HG02943 (cell line): Measurements from ENCODE around the gene KLHDC8B.

Source experiments
- ATAC-seq: cut with Tn5 transposase; IDR thresholded peaks from one replicate; pipeline ENCODE4 v1.9.1; 2021; ENCODE audit warnings: mild to moderate bottlenecking, low read depth, moderate library complexity; ENCODE audit not compliant: unreplicated experiment

The KLHDC8B gene

DNA sequence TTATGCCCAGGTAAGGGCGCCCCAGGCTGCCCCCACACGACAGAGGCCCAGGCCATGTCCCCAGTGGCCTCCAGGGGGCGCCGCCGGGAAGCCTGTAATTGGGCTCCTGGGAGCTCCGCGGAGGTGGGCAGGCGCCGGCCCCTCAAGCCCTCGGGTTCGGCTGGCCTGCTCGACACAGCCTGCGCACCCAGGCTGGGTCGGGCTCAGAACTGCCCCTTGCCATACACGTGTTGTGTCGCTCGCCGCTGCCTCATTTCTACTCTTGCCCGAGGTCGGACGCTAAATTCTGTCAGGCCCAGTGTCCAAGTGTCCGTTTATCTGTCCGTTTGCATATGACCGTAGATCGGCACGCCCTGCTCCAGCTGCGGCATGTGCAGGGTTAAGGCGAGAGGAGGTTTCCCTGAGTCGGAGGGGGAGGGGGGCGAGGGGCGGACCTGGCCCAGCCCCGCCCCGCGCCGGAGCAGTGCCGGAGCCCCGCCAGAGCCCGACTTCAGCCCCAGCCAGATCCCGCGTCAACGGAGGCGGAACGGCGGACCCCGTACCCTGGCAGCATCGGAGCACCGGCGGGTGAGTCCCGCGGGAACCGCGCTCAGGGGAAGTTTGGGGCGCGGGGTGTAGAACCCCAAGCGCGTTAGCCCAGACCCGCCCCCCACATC lies at the start of gene KLHDC8B:
KLHDC8B (plus strand) TSS at position 480 of the 656 bp plus-strand sequence. CDS start 1,172 bp downstream, outside the sequence.
- ATAC-seq, result no peak

DNA sequence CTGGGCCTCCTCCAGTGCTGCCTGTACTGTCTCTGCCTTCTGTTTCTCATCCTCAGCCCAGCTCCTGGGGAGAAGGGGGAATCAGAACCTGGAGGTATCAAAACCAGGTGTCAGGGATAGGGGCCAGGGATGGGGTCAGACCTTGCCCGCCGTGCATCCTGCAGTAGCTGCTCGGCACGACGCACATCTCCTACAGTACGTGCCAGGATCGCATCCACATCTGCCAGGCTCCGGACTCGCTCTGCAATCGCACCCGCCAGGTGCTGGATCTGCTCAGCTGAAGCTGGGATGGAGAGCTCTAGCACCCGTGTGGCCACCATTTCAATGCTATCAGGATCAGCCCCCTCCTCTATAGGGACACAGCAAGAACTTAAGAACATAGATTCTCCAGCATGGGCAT lies 49.4 kb upstream of the KLHDC8B start:
- no peak for ATAC-seq

- ATAC-seq, result no peak
These were observed 48.9 kb upstream of the KLHDC8B start for GRCh38 chr3:49122451-49122850.

- ATAC-seq, result no peak
These were observed 48.4 kb upstream of the KLHDC8B start for GRCh38 chr3:49122886-49123545.

- ATAC-seq, result no peak
These were observed 47.7 kb upstream of the KLHDC8B start for GRCh38 chr3:49123687-49124086.

- ATAC-seq, result no peak
These were observed 47.2 kb upstream of the KLHDC8B start for GRCh38 chr3:49124203-49124602.

DNA sequence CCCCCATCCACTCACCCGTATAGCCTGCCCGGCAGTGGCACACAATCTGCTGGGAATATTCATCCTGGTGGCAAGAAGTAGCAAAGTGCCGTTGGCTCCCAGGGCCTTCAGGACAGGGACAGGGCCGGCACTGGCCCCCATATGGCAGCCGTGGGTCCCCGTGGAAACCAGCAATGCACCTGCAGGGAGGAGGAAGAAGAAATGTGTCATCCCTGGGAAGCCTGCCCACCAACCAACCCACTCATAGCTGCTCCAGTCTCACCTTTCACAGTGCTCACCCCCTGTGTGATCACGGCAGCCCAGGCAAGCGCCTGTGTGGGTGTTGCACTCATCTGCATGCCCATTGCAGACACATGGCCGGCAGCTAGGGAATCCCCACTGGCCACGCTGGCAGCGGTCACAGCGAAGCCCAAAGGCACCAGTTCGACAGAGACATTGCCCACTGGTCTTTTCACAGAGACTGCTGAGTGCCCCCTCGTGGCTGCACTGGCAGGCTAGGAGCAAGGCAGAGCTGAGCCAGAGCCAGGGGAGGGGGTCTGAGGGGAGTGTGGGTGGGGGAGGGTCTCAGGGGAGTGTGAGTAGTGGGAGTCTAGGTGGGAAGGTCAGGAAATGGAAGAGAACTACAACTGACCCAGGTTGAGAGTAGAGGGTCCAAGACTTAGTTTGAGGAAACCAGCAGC lies 46.3 kb upstream of the KLHDC8B start:
- ATAC-seq, result no peak

DNA sequence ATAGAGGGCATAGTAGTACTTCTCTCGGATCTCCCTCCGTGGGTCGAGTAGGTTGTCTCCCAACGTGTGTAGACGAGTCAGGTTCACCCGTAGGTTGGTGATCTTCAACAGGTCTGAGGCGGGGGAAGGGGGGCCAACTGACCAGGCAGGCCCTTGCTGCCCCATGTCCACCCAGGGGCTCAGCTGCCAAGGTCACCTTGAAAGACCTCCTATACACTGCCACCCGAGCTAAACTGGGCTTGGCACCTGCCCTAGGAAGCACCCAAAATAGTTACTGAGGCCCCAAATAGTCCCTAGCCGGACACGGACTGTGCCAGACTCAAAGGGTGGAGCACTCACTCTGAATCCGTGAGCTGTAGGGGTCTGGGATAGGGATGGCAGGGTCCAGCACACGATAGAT lies 40.4 kb upstream of the KLHDC8B start:
- ATAC-seq, result no peak

DNA sequence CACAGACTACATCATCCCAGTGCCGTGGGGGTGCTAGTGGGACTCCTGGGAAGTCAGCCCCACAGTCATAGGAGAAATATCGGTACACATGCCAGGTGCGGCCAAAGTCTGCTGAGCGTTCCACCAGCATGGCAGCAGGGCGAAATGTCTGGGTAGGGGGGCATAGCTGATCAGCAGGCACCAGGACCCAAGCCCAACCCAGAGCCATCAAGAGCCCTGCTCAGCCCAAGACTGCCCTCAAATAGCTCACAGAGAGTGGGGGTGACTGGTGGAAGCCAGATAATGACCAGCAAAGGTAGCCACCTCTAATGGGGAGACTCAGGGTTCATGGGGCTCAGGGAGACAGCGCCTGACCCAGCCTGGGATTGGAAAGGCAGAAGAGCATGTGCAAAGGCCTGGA lies 39.8 kb upstream of the KLHDC8B start:
- no peak for ATAC-seq

DNA sequence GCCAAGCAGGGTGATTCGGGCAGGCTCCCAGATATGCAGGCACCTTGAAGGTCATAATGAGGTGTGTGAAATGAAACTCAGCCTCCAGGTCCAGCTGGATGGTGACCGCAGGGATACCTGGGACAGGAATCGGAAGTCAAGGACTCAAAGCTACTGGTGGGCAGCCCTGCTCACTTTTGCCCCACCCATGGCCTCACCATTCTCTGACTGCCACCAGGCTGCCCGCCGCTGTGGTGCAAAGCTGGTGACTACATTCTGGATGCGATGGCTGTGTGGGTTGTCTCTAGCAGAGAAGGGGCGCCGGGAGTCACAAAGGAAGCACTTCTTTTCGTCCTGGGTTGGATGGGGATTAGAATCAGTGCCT lies 39.3 kb upstream of the KLHDC8B start:
- ATAC-seq, result no peak

- ATAC-seq, result no peak
These were observed 38.8 kb upstream of the KLHDC8B start, which contains the start of gene LAMB2 for GRCh38 chr3:49132437-49133225. LAMB2 (minus strand) TSS chr3:49133050; CDS start chr3:49132867, 183 bp downstream.

DNA sequence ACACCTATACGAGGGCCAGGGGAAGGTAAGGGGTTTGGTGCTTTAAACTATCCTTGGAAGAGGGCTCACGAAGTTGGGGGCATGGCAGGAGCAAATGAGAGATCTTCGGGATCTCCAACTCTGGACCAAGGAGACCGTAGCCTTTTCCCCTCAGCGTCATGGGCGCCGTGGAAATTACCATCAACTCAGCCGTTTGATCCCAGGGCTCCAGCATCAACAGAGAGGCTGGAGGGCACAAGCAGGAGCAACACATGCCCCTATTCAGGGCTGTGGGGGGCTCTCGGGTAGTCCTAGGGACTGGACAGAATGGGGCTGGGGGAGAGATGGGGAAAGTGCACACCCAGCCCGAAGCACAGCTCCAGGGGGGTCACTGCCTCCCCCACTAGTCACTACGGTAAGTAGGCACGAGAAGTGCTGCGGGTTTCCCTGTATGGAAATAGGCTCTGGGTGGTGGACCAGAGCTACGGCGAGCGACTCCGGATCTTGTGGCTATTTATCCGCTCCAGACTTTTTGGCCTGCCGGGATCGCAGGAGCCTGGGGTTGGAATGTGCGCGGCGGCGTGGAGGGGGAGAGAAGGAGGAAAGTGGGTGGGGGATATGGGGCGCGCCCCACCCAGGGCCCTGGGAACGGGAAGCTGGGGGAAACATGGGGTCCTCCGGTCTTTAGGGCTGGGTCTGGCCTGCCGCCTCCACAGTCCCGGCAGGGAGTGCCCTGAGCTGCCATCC lies 38.0 kb upstream of the KLHDC8B start:
- ATAC-seq, result no peak

DNA sequence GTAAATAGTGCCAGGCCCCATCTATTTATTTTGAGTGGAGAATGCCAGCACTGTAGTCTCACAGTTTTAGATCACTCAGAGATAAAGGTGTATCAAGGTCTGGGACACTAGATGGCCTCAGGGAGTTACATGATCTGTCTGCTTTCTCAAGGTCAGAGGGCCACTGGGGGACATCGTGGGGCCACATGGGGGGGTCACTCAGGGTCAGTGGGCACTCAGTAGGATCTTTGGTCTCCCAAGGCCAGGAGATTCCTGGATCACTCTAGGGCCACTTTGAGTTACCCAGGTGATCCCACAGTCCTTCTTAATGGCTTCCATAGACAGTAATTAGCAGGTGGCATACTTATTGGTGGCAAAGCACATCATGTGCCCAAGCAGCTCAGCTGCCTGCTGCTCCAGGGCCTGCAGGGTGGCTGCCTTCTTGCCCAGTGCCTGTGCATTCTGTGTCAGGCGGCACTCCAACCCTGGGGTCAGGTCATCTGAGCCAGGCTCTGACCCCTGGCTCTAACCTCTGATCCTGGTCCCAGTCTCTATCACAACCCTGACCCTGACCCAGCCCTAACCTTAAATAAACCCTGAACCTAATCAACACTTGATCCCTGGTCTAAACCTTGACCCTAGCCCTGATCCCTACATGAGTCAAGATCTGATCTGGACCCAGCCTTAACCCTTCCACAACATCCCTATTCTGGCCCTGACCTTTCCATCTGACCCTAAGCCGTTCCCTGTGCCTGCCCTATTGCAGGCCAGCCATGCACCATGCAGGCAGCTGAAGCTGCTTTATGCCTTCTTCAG lies 36.7 kb upstream of the KLHDC8B start:
- no peak for ATAC-seq

GRCh38 chr3:49135499-49135898 lies 35.9 kb upstream of the KLHDC8B start:
- no peak for ATAC-seq

DNA sequence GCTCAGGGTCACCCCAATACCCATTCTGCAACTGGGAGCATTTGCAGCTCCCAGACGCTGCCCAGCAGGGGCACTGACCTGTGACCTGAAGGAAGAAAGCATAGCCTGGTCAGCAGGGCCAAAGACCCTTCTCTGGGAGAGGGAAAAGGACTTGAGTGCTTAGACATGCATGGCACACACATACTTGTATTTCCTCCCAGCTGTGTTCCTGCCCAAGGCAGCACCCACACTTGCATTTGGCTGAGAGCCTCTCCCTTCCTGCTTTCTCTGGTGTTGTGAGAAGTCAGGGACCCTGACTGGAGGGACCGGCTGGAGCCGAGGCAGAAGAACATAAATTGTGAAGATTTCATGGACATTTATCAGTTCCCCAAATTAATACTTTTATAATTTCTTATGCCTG lies 31.3 kb upstream of the KLHDC8B start:
- ATAC-seq, result no peak

GRCh38 chr3:49148159-49148558 lies 23.2 kb upstream of the KLHDC8B start:
- no peak for ATAC-seq

GRCh38 chr3:49151610-49152009 lies 19.8 kb upstream of the KLHDC8B start:
- ATAC-seq, result no peak

- no peak for ATAC-seq
These were observed 18.0 kb upstream of the KLHDC8B start for GRCh38 chr3:49153349-49153912.

GRCh38 chr3:49157289-49157688 lies 14.1 kb upstream of the KLHDC8B start:
- no peak for ATAC-seq
